GM19239 (cell line): ENCODE results near the gene NRDC.

Experiments
- DNase-seq: peaks from one replicate; pipeline ENCODE4 v3.0.0; 2011; ENCODE audit warnings: low spot score; ENCODE audit not compliant: insufficient read length
- FAIRE-seq: peaks from 2 replicates; lab custom pipeline; 2011; peaks lifted over from hg19 to GRCh38; lab: Jason Lieb, UNC

NRDC gene, protein sequence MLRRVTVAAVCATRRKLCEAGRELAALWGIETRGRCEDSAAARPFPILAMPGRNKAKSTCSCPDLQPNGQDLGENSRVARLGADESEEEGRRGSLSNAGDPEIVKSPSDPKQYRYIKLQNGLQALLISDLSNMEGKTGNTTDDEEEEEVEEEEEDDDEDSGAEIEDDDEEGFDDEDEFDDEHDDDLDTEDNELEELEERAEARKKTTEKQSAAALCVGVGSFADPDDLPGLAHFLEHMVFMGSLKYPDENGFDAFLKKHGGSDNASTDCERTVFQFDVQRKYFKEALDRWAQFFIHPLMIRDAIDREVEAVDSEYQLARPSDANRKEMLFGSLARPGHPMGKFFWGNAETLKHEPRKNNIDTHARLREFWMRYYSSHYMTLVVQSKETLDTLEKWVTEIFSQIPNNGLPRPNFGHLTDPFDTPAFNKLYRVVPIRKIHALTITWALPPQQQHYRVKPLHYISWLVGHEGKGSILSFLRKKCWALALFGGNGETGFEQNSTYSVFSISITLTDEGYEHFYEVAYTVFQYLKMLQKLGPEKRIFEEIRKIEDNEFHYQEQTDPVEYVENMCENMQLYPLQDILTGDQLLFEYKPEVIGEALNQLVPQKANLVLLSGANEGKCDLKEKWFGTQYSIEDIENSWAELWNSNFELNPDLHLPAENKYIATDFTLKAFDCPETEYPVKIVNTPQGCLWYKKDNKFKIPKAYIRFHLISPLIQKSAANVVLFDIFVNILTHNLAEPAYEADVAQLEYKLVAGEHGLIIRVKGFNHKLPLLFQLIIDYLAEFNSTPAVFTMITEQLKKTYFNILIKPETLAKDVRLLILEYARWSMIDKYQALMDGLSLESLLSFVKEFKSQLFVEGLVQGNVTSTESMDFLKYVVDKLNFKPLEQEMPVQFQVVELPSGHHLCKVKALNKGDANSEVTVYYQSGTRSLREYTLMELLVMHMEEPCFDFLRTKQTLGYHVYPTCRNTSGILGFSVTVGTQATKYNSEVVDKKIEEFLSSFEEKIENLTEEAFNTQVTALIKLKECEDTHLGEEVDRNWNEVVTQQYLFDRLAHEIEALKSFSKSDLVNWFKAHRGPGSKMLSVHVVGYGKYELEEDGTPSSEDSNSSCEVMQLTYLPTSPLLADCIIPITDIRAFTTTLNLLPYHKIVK

DNA sequence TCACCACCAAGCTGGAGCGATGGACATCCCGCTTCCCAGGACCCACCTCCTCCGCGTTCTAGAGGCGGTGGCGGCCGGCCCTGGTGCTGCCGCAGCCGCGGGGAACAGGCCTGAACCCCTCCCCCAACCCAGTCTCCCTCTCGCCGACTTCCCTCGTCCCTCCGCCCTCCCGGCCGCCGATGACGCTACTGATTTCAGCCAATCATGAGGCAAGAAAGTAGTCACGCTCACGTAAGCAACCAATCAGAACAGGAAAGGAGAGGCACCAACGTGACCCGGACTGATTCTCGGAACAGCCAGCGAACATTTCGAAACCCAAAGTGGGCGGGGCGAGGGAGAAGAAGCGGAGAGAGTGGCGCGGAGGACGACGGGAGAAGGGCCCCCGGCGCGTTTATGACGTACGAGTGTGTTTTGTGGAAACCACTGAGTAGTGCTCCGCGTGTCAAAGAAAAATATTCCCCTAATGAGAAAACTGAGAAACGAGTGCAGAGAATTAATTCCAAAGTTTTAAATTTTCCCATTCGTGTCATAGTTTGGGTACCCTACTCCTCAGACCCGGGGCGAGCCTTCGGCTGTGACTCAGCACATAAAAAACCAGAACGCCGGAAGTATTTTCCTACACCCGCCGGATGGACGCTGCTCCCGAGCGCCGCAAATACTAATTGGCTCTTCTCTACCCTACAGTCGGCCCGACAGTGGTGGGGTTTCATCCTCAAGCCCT, at the start of gene NRDC:
NRDC (minus strand) TSS at position 112 of the 721 bp plus-strand sequence. CDS start 112 bp downstream, outside the sequence.
- FAIRE-seq (peak; percentile 100), DNase-seq (peak; percentile 70)

GRCh38 chr1:51927029-51927428, 48.5 kb upstream of the NRDC start:
- DNase-seq (no peak), FAIRE-seq (no peak)

- DNase-seq, result no peak
- no peak for FAIRE-seq
These were observed 47.8 kb upstream of the NRDC start for GRCh38 chr1:51926171-51926812.

DNA sequence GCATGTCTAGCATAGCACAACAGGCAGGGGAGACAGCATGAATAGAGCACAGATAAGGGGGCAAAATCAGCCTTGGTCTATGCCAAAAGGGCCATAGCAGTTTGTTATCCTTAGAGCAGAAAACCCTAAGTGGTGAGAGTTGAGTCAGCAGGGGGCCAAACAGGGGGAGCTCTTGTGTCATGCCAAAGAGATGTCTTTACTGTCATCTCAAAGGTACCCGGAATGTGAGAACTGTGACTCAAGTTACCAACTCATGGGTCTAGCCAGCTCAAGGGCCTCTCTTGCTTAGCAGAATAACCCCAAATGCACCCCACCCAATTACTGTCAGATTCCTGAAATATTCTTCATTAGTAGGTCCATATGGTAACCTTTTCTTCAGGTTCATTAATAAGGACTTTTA, 45.9 kb upstream of the NRDC start:
- FAIRE-seq, result no peak
- no peak for DNase-seq

- no peak for DNase-seq
- no peak for FAIRE-seq
These were observed 43.5 kb upstream of the NRDC start for GRCh38 chr1:51922040-51922439.

- no peak for FAIRE-seq
- DNase-seq, result no peak
These were observed 41.6 kb upstream of the NRDC start for GRCh38 chr1:51920130-51920529.

DNA sequence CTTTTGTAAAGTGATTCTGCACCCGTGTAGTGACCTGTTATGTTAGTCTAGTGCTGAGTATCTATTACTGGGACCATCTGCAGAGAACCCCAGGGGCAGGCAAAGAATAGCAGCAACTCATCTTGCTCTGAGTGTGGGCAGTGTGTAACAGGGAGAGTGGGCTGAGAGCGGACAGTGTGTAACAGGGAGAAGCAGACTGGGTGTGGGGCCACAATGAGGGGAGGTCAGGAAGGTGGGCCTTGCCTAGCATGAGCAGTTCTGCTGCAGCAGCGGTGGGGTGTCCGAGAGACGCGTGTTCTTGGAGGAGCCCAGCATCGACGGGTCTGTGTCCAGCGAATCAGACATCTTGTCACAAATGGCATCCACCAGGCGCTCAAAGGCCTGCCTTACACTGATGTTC, 41.2 kb upstream of the NRDC start:
- DNase-seq (no peak), FAIRE-seq (no peak)

DNA sequence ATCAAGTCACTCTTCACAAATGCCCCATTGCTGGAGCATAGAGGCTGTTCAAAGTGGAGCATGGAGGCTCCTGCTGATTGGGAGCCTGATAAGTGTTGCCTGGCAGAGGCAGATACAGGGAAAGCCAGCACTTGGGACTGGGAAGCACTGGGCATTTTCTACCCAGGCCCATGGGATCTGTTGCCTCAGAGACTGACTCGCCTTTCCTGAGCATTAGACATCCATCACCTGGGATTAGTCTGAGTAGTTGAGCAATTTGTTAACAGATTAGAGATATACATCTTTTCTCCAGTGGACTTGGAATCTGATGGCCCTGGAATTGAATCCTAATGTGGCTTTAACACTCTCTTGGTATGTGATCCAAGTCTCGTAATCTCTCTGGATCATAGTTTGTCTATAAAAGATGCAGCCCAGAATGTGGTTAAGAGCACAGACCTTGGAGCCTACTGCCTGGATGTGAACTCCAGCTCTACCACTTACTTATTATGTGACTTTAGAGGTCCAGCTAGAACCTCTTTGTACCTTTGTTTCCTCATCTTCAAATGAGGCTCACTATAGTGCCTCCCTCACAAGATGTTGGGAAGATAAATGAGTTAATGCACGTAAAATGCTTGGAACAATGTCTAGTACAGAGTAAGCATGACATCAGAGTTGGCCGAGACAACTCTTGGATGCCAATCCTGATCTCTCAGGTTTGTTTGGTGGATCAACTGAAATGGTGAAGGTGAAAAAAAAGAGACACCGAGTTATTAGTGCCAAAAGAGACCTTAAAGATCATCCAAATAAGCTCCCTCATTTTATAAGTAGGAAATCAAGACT, 38.3 kb upstream of the NRDC start:
- FAIRE-seq, result no peak
- DNase-seq, result no peak

DNA sequence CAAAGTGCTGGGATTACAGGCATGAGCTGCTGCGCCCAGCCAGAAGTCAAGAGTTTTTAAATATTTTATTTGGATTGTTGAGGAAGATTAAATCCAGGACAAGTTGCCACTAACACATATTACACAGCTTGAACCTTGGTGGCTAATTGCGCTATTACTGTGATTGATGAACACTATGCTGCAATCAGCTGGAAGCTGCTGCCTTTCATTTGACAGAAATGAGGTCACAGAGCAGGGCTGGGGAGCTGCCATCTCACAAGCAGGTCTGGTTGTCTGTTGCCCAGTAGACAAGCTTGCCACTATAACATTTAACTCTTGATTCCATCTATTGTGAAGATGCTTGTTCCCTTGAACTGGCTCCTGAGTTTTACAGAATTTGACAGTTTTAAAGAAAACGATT, 37.4 kb upstream of the NRDC start:
- DNase-seq (no peak), FAIRE-seq (no peak)

DNA sequence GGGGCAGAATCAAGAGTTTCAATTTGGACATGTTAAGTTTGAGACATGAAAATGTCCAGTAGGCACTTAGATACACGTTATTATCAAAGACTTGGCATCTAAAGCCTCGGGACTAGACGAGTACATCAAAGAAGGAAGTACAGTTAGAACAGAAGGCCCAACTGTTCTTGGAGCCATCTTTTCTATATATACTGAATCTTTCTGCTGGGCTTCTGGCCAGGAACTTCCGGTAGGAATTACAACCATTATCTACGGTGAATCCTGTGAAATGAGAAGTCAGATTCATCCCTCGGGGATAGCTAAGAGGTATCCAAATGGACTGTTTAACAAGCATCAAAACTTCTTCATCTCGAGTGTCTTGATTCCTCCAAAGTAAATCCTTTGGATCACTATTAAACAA, 34.4 kb upstream of the NRDC start:
- DNase-seq (no peak), FAIRE-seq (no peak)

- FAIRE-seq (no peak), DNase-seq (no peak)
These were observed 31.9 kb upstream of the NRDC start for GRCh38 chr1:51910221-51911000.

GRCh38 chr1:51908499-51908898, 30.0 kb upstream of the NRDC start:
- no peak for DNase-seq
- FAIRE-seq, result no peak

- no peak for FAIRE-seq
These were observed 28.7 kb upstream of the NRDC start for GRCh38 chr1:51907079-51907702.

GRCh38 chr1:51906306-51907078, 28.0 kb upstream of the NRDC start:
- FAIRE-seq (no peak), DNase-seq (no peak)

More at GRCh38 chr1:51907079-51907702, 28.7 kb upstream of the NRDC start:
- DNase-seq, result no peak

- DNase-seq, result no peak
- no peak for FAIRE-seq
These were observed 23.9 kb upstream of the NRDC start for GRCh38 chr1:51902456-51902855.

- FAIRE-seq (no peak), DNase-seq (no peak)
These were observed 22.6 kb upstream of the NRDC start for GRCh38 chr1:51901151-51901550.

- FAIRE-seq, result no peak
- no peak for DNase-seq
These were observed 20.5 kb upstream of the NRDC start for GRCh38 chr1:51899022-51899421.
